H1 (cell line): ENCODE results near the gene SAPCD1. TPM values are rescaled to one million over a fixed set of nuclear protein-coding genes. Genes with fewer than 3 reads are reported as not detected.

ENCODE experiments used
- CTCF ChIA-PET: fragments of 300-600 bp; sonication (Branson Sonifier 250); formaldehyde crosslinking; loops from one replicate; lab custom pipeline; 2021; ENCODE audit not compliant: partially characterized antibody; lab: Charles Lee
- POLR2A ChIA-PET: fragments of 300-600 bp; sonication (Branson Sonifier 250); formaldehyde crosslinking; loops from one replicate; lab custom pipeline; 2021; ENCODE audit warnings: inconsistent platforms; ENCODE audit not compliant: partially characterized antibody; lab: Charles Lee
- DNase-seq, 2 experiments: peaks; one replicate each; pipeline versions ENCODE4 v3.0.0 to v3.0.0-alpha.2; 2010 to 2022; ENCODE audit warnings: low spot score in 2 of 2, low read depth in 1 of 2, mixed read lengths in 1 of 2
- FAIRE-seq: peaks from 2 replicates; lab custom pipeline; 2011; peaks lifted over from hg19 to GRCh38; lab: Jason Lieb, UNC
- H2AFZ ChIP-seq: 2 replicates; pipeline ENCODE4 v1.8.1; 2012; ENCODE audit warnings: low read length, inconsistent platforms
- H2AK5ac ChIP-seq: 2 replicates; pipeline ENCODE4 v1.6.1; 2013; ENCODE audit warnings: low read depth, low read length
- H2BK120ac ChIP-seq: replicated peaks from 2 replicates; pipeline ENCODE3; 2013; ENCODE audit warnings: low read depth, low read length, inconsistent platforms
- H2BK12ac ChIP-seq: 2 replicates; pipeline ENCODE4 v1.6.1; 2013; ENCODE audit warnings: low read depth, low read length
- H2BK15ac ChIP-seq: 2 replicates; pipeline ENCODE4 v1.6.1; 2013; ENCODE audit warnings: low read length
- H2BK20ac ChIP-seq: 2 replicates; pipeline ENCODE4 v1.6.1; 2013; ENCODE audit warnings: low read length
- H2BK5ac ChIP-seq: 2 replicates; pipeline ENCODE4 v1.6.1; 2013; ENCODE audit warnings: low read depth, low read length
- H3K14ac ChIP-seq: 2 replicates; pipeline ENCODE4 v1.6.1; 2013; ENCODE audit warnings: inconsistent platforms; ENCODE audit not compliant: insufficient read length
- H3K18ac ChIP-seq: 2 replicates; pipeline ENCODE4 v1.6.1; 2013; ENCODE audit warnings: low read length; ENCODE audit errors: extremely low read depth
- H3K23ac ChIP-seq: 2 replicates; pipeline ENCODE4 v1.6.1; 2013; ENCODE audit warnings: inconsistent platforms; ENCODE audit not compliant: insufficient read length
- H3K23me2 ChIP-seq: 2 replicates; pipeline ENCODE4 v1.6.1; 2013; ENCODE audit warnings: low read depth, low read length
- H3K27ac ChIP-seq: 2 replicates; pipeline ENCODE4 v1.6.1; 2011; ENCODE audit warnings: low read depth, low read length, inconsistent platforms
- H3K27me3 ChIP-seq, 4 experiments: replicated peaks in 1 of 4; 1 replicate in 1 of 4; 2 replicates in 3 of 4; pipeline versions ENCODE4 v1.6.1 to v1.8.1; 2011 to 2013; ENCODE audit warnings: low read length in 3 of 4, mild to moderate bottlenecking in 3 of 4, inconsistent platforms in 2 of 4, mixed read lengths in 2 of 4, moderate library complexity in 1 of 4; ENCODE audit not compliant: control insufficient read depth in 3 of 4, insufficient read depth in 3 of 4; ENCODE audit errors: extremely low read depth in 1 of 4
- H3K36me3 ChIP-seq, 4 experiments: 2 replicates each; pipeline versions ENCODE4 v1.6.1 to v1.8.1; 2011 to 2013; ENCODE audit warnings: mild to moderate bottlenecking in 4 of 4, low read length in 3 of 4, moderate library complexity in 2 of 4, control low read depth in 1 of 4, inconsistent platforms in 1 of 4; ENCODE audit not compliant: insufficient read depth in 4 of 4, control insufficient read depth in 2 of 4
- H3K4ac ChIP-seq: replicated peaks from 2 replicates; pipeline ENCODE3; 2013; ENCODE audit warnings: low read length, low read depth, mixed read lengths, inconsistent platforms; ENCODE audit not compliant: insufficient read length
- H3K4me1 ChIP-seq, 4 experiments: replicated peaks in 1 of 4; 1 replicate in 1 of 4; 2 replicates in 3 of 4; pipeline versions ENCODE4 v1.6.1 to v1.8.1; 2011 to 2013; ENCODE audit warnings: low read length in 3 of 4, inconsistent platforms in 2 of 4, mixed read lengths in 1 of 4; ENCODE audit not compliant: insufficient read depth in 4 of 4, control insufficient read depth in 3 of 4
- H3K4me2 ChIP-seq, 2 experiments: 2 replicates each; pipeline versions ENCODE4 v1.6.1 to v1.8.1; 2011 to 2013; ENCODE audit warnings: low read depth in 2 of 2, low read length in 2 of 2, control low read depth in 1 of 2, inconsistent platforms in 1 of 2, mild to moderate bottlenecking in 1 of 2; ENCODE audit not compliant: insufficient read depth in 1 of 2
- H3K4me3 ChIP-seq, 4 experiments: fragments of 200-600, 300-600 bp in 1 of 4; sonication (generic), shearing (Covaris generic), sonication (Bioruptor Twin) in 1 of 4; 2 replicates each; pipeline versions ENCODE4 v1.5.1 to v1.8.1; 2011 to 2016; ENCODE audit warnings: low read length in 4 of 4, low read depth in 3 of 4, control low read depth in 2 of 4, inconsistent platforms in 2 of 4, mild to moderate bottlenecking in 2 of 4, mixed read lengths in 1 of 4, moderate library complexity in 1 of 4; ENCODE audit not compliant: insufficient read depth in 2 of 4; ENCODE audit errors: extremely low read depth in 1 of 4
- H3K56ac ChIP-seq: replicated peaks from 2 replicates; pipeline ENCODE3; 2013; ENCODE audit warnings: low read depth, mild to moderate bottlenecking, mixed read lengths, low read length, inconsistent platforms; ENCODE audit not compliant: insufficient read length
- H3K79me1 ChIP-seq: 2 replicates; pipeline ENCODE4 v1.6.1; 2013; ENCODE audit warnings: low read depth, low read length, control low read depth
- H3K79me2 ChIP-seq, 2 experiments: 2 replicates each; pipeline versions ENCODE4 v1.6.1 to v1.8.1; 2012 to 2013; ENCODE audit warnings: low read length in 2 of 2, mild to moderate bottlenecking in 2 of 2, inconsistent platforms in 1 of 2; ENCODE audit not compliant: insufficient read depth in 2 of 2, control insufficient read depth in 1 of 2
- H3K9ac ChIP-seq, 4 experiments: replicated peaks in 1 of 4; 1 replicate in 1 of 4; 2 replicates in 3 of 4; pipeline versions ENCODE4 v1.6.1 to v1.8.1; 2011 to 2013; ENCODE audit warnings: low read depth in 3 of 4, low read length in 3 of 4, control low read depth in 2 of 4, mild to moderate bottlenecking in 2 of 4, moderate library complexity in 2 of 4, inconsistent platforms in 1 of 4; ENCODE audit errors: extremely low read depth in 1 of 4
- H3K9me3 ChIP-seq, 2 experiments: 2 replicates each; pipeline versions ENCODE4 v1.6.1 to v1.8.1; 2012 to 2013; ENCODE audit warnings: mild to moderate bottlenecking in 2 of 2, moderate library complexity in 2 of 2, control low read depth in 1 of 2, inconsistent platforms in 1 of 2, low read depth in 1 of 2, low read length in 1 of 2, mixed read lengths in 1 of 2; ENCODE audit not compliant: insufficient read depth in 2 of 2
- H4K20me1 ChIP-seq, 2 experiments: replicated peaks in 1 of 2; 2 replicates each; pipeline versions ENCODE3 to v1.8.1; 2011 to 2013; ENCODE audit warnings: inconsistent platforms in 2 of 2, low read length in 2 of 2, mild to moderate bottlenecking in 1 of 2; ENCODE audit not compliant: insufficient read depth in 2 of 2, control insufficient read depth in 1 of 2
- H4K5ac ChIP-seq: 2 replicates; pipeline ENCODE4 v1.6.1; 2013; ENCODE audit warnings: low read length, low read depth, mixed read lengths, inconsistent platforms; ENCODE audit not compliant: insufficient read length
- H4K8ac ChIP-seq: 2 replicates; pipeline ENCODE4 v1.8.0; 2013; ENCODE audit warnings: mild to moderate bottlenecking, moderate library complexity, low read length, inconsistent platforms; ENCODE audit not compliant: insufficient read depth; ENCODE audit errors: extremely low read depth
- H4K91ac ChIP-seq: replicated peaks from 2 replicates; pipeline ENCODE3; 2013; ENCODE audit warnings: low read length, mixed read lengths, inconsistent platforms; ENCODE audit not compliant: insufficient read length
- ATF2 ChIP-seq: IDR thresholded peaks from 2 replicates; pipeline ENCODE4 v1.6.1; 2012; ENCODE audit warnings: low read length, inconsistent platforms
- BCL11A ChIP-seq, 2 experiments: IDR thresholded peaks; one replicate each; pipeline ENCODE4 v1.6.1; 2011; ENCODE audit warnings: low read depth in 2 of 2, low read length in 2 of 2, mild to moderate bottlenecking in 2 of 2
- CBX5 ChIP-seq: fragments of 300-800, 300-1000 bp; sonication (generic); IDR thresholded peaks from 2 replicates; pipeline ENCODE4 v1.7.1; 2016; ENCODE audit warnings: antibody characterized with exemption, low read length, low read depth
- CHD1 ChIP-seq: IDR thresholded peaks from 2 replicates; pipeline ENCODE4 v1.6.1; 2012; ENCODE audit warnings: low read depth, low read length, improper control_type of control experiment
- GTF2F1 ChIP-seq: IDR thresholded peaks from 2 replicates; pipeline ENCODE4 v1.6.1; 2012; ENCODE audit warnings: low read depth, low read length, improper control_type of control experiment, borderline replicate concordance
- KDM1A ChIP-seq: fragments of 200-600, 300-600 bp; sonication (generic); IDR thresholded peaks from 2 replicates; pipeline ENCODE4 v1.7.1; 2016; ENCODE audit warnings: mild to moderate bottlenecking, low read length, borderline replicate concordance
- KDM4A ChIP-seq: IDR thresholded peaks from one replicate; pipeline ENCODE4 v1.7.1; 2012; ENCODE audit warnings: low read depth, mild to moderate bottlenecking, moderate library complexity, low read length, inconsistent platforms; ENCODE audit not compliant: severe bottlenecking
- NANOG ChIP-seq: IDR thresholded peaks from 2 replicates; pipeline ENCODE4 v1.6.1; 2011; ENCODE audit warnings: low read length, low read depth, mild to moderate bottlenecking, inconsistent platforms; ENCODE audit not compliant: insufficient read depth, poor library complexity, severe bottlenecking
- POU5F1 ChIP-seq: IDR thresholded peaks from 2 replicates; pipeline ENCODE4 v1.6.1; 2011; ENCODE audit warnings: low read depth, mild to moderate bottlenecking, low read length, moderate library complexity
- SIN3A ChIP-seq, 2 experiments: IDR thresholded peaks in 1 of 2; conservative IDR thresholded peaks in 1 of 2; 2 replicates each; pipeline ENCODE4 v1.6.1; 2011 to 2012; ENCODE audit warnings: low read length in 2 of 2, improper control_type of control experiment in 1 of 2, low read depth in 1 of 2, mild to moderate bottlenecking in 1 of 2
- SIX5 ChIP-seq: IDR thresholded peaks from 2 replicates; pipeline ENCODE4 v1.6.1; 2011; ENCODE audit warnings: mild to moderate bottlenecking, low read depth, low read length
- TAF7 ChIP-seq: optimal IDR thresholded peaks from 2 replicates; pipeline ENCODE3; 2011; ENCODE audit warnings: low read depth, mild to moderate bottlenecking, inconsistent platforms, low read length, moderate library complexity, borderline replicate concordance
- WGBS, 2 experiments: shearing (Covaris generic) in 1 of 2; methylation state at CpG; one replicate each; pipeline versions ENCODE4 v1.1.6 to v1.1.7; 2013 to 2015; ENCODE audit warnings: low lambda C conversion rate in 2 of 2, mixed read lengths in 2 of 2, inconsistent platforms in 1 of 2, low coverage in 1 of 2, missing lambda C conversion rate in 1 of 2; ENCODE audit not compliant: insufficient replicate concordance in 2 of 2, insufficient coverage in 1 of 2, insufficient read length in 1 of 2; ENCODE audit errors: extremely low coverage in 1 of 2, missing lambda C conversion rate in 1 of 2; 5-methylcytosine and 5-hydroxymethylcytosine counted together
- polyA plus RNA-seq, 7 experiments: library from polyadenylated mRNA; depleted of rRNA in 3 of 7; stranded (reverse) in 5 of 7; unstranded in 2 of 7; fragments of >200 nt in 5 of 7; fragments of 200-250 nt in 2 of 7; gene quantifications; 1 replicate in 5 of 7; 2 replicates in 1 of 7; 4 replicates in 1 of 7; pipeline versions ENCODE4 v1.2.1 to v1.2.3, GENCODE V29; 2011 to 2013; ENCODE audit warnings: missing spikeins in 2 of 7, mixed read lengths in 2 of 7
- total RNA-seq: library from RNA; stranded (reverse); fragmentation: NEBNext Ultra II Directional; extraction: Animal tissue kit (Norgen Biotek cat#: 25700); gene quantifications from 2 replicates; pipeline ENCODE4 v1.2.1, GENCODE V29; 2021

SAPCD1 gene
- total and polyA plus RNA-seq, 2 of the 8 experiments (the other 6 are each of a cell fraction or from before 2014, with no cell fraction given) = 3.1 to 5.9 TPM

GRCh38 chr6:31760790-31761189, 1.7 kb upstream of the SAPCD1 start:
- no peaks in the 10 kb centered on the region for H4K20me1 ChIP-seq
- H4K5ac ChIP-seq = no peak overlapping the region
- H3K27me3 ChIP-seq = no peaks in the 10 kb centered on the region
- DNase-seq (no peak), FAIRE-seq (no peak)
- no peak overlapping the region for H3K18ac ChIP-seq
- H3K56ac ChIP-seq = no peak overlapping the region
- no peak overlapping the region for H2BK5ac ChIP-seq
- H2AK5ac ChIP-seq = no peak overlapping the region
- no peak overlapping the region for H3K4me3 ChIP-seq
- H3K79me2 ChIP-seq = no peaks in the 10 kb centered on the region
- H3K9me3 ChIP-seq = no peaks in the 10 kb centered on the region
- no peak overlapping the region for H3K23ac ChIP-seq
- H3K4me1 ChIP-seq = peaks cover 0 to 5% (median 0%) of the 10 kb centered on the region in 4 experiments; a peak in 2 of 7 replicates
- H3K4me2 ChIP-seq = no peak overlapping the region
- no peaks in the 10 kb centered on the region; the same call in 1 of the 2 replicates for H3K23me2 ChIP-seq
- H4K91ac ChIP-seq = no peak overlapping the region
- H3K4ac ChIP-seq = no peak overlapping the region
- H3K36me3 ChIP-seq = peaks cover 0 to 16% (median 1%) of the 10 kb centered on the region in 4 experiments; a peak in 3 of 8 replicates
- ChIA-PET POLR2A (interaction anchor here (0.6 to 6.3 kb wide), 9 partner anchors 8 to 101 kb away, joined by 3 to 38 read pairs (median 4); partner anchors contain the start of genes LY6G5C, MSH5 and VARS1), CTCF (interaction anchor here (1.0 to 3.0 kb wide), 3 partner anchors 14 to 37 kb away, joined by 3 to 12 read pairs (median 3); partner anchors contain the start of gene MPIG6B)
- no peak overlapping the region for H3K27ac ChIP-seq
- no peaks in the 10 kb centered on the region for H3K79me1 ChIP-seq
- H2BK15ac ChIP-seq = no peak overlapping the region
- H2AFZ ChIP-seq = no peak overlapping the region
- no peak overlapping the region for H2BK120ac ChIP-seq
- H2BK12ac ChIP-seq = no peak overlapping the region
- no peak overlapping the region for H3K14ac ChIP-seq
- 95% methylated on average over 5 of the region's 5 CpGs; no CpG with 5 or more reads in 1 of the 2 experiments for WGBS, 2 experiments
- H3K9ac ChIP-seq = no peak overlapping the region; a peak in 1 of 7 replicates
- no peak overlapping the region for H2BK20ac ChIP-seq
- no peak overlapping the region for H4K8ac ChIP-seq
- TF ChIP-seq POU5F1 = no peak
- no peak for TF ChIP-seq BCL11A (IDR thresholded peaks at IDR 0.05; ENCODE audit: low read depth in 2 of 2, low read length in 2 of 2)
- TF ChIP-seq TAF7 = no peak
- TF ChIP-seq KDM1A = no peak
- TF ChIP-seq NANOG = no peak
- no peak for TF ChIP-seq KDM4A
- TF ChIP-seq SIX5 = no peak
- TF ChIP-seq SIN3A (conservative IDR thresholded peaks at IDR 0.05 in 1 of 2, IDR thresholded peaks at IDR 0.05 in 1 of 2; ENCODE audit: low read depth in 1 of 2, low read length in 2 of 2) = no peak
- TF ChIP-seq CBX5 = no peak
- TF ChIP-seq CHD1 = no peak
- TF ChIP-seq ATF2 = no peak
- no peak for TF ChIP-seq GTF2F1
